IPS DF 19.7 (cell line): ENCODE data around the gene COL11A2.

Source experiments
- DNase-seq: peaks from one replicate; pipeline ENCODE4 v3.0.0-alpha.2; 2013; ENCODE audit warnings: low read depth, low spot score

Gene COL11A2

DNA sequence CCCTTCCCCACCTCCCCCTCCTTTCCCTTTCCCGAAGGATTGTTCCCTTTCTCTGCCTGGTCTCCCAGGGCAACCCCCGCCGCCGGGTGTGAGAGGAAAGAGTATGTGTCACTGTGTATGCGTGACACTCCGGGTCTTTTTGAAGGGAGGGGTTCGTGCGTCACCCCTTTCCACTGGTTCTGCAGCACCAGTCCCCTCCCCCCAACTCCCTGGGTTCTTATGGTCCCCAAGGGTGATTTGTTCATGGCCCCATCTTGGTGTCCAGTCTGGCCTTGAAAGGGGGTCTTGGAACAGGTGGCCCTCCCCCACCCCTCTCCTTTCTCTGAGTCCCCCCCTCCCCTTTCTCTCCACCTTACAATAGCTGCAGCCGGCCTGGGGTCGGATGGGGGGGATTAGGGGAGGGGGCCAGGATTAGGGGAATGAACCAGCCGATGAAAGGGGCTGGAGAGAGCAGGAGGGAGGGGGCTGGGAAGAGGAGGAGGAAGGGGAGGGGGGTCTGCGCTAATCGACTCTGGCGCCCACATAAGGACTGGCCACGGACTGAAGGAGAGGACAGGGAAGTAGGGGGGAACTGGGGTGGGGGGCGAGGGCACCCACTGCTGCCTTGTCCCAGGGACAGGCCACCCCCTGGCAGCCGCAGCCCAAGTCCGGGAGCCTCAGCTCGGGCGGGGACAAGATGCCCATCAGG, 14.7 kb upstream of the COL11A2 start:
- no peak for DNase-seq

GRCh38 chr6:33206027-33206863, 14.0 kb upstream of the COL11A2 start:
- DNase-seq = no peak

DNA sequence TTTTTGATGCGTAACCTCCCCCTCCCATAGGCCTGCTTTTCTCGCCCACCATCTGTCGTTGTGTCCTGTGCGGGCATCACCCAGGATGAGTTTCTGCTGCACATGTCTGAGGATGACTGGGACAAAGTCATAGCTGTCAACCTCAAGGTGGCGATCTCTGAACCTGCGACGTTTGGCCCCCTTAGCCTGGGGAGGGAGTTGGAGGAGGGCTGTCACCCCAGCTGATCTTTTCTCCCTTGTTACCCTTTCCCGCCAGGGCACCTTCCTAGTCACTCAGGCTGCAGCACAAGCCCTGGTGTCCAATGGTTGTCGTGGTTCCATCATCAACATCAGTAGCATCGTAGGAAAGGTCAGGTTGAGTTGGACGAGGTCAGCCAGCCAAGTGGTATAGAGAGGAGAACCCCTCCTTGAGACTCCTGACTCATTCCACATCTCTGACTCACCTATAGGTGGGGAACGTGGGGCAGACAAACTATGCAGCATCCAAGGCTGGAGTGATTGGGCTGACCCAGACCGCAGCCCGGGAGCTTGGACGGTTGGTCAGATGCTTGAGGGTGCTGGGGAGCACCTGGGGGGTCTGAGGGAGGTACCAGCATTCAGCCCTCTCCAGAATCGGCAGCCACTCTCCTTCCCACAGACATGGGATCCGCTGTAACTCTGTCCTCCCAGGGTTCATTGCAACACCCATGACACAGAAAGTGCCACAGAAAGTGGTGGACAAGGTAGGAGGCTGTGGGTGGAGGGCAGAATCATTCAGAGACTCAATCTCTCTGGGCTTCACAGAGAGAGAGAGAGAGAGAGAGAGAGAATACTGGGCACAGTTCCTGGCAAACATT, 13.1 kb upstream of the COL11A2 start:
- DNase-seq = no peak

GRCh38 chr6:33204415-33205190, 12.3 kb upstream of the COL11A2 start, which contains the start of gene HSD17B8:
Gene HSD17B8 (plus strand): TSS chr6:33204655. CDS start chr6:33204669, 14 bp downstream.
- no peak for DNase-seq

DNA sequence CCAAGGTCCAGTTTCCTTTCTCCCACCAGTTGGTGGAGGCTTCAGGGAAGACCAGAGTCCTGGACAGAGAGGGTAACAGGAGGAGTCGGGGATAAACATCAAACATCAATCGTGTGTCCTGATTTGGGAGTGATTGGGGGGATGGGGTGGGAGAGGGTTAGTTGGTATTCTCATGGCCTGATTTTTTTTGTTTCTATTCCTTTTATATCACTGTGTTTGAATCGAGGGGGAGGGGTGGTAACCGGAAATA, 11.8 kb upstream of the COL11A2 start:
- no peak for DNase-seq

DNA sequence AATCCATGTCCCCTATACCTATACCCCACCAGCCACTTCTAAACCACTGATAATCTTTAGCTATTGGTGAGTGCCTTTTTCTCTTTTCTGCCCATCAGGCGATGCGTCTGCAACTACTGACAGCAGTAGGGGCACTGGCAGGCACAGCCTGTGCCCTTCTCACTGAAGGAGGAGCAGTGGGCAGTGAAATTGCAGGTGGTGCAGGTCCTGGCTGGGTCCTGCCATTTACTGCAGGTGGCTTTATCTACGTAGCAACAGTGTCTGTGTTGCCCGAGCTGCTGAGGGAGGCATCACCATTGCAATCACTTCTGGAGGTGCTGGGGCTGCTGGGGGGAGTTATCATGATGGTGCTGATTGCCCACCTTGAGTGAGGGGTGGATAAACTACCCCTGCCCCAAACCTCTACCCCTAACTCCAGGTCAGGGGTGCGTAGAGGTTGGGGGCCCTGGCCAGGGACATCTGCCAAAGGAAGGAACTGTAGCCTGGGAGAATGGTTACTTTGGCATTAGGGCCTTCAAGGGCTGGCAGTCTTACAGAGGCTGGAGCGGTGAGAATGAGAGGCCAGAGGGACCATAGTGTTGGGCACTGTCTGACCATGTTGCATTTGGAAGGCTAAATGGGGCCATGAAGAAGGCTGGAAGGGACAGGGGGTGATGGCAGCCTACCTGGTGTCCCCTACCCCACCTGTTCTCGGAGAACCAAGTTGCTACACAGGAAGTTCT, 11.3 kb upstream of the COL11A2 start:
- DNase-seq = no peak

GRCh38 chr6:33202799-33203198, 10.5 kb upstream of the COL11A2 start:
- no peak for DNase-seq

GRCh38 chr6:33201935-33202334, 9.7 kb upstream of the COL11A2 start:
- DNase-seq = no peak

GRCh38 chr6:33201147-33201545, 8.9 kb upstream of the COL11A2 start:
- no peak for DNase-seq

- DNase-seq = peak; percentile 90
Observed at GRCh38 chr6:33200219-33201146, 8.2 kb upstream of the COL11A2 start, which contains the start of the genes RXRB and SLC39A7. Gene RXRB (minus strand): TSS chr6:33200665. CDS start chr6:33200476, 189 bp downstream. Gene SLC39A7 (plus strand): TSS chr6:33200867. CDS start chr6:33201246, 379 bp downstream.

GRCh38 chr6:33199687-33200218, 7.5 kb upstream of the COL11A2 start:
- no peak for DNase-seq

DNA sequence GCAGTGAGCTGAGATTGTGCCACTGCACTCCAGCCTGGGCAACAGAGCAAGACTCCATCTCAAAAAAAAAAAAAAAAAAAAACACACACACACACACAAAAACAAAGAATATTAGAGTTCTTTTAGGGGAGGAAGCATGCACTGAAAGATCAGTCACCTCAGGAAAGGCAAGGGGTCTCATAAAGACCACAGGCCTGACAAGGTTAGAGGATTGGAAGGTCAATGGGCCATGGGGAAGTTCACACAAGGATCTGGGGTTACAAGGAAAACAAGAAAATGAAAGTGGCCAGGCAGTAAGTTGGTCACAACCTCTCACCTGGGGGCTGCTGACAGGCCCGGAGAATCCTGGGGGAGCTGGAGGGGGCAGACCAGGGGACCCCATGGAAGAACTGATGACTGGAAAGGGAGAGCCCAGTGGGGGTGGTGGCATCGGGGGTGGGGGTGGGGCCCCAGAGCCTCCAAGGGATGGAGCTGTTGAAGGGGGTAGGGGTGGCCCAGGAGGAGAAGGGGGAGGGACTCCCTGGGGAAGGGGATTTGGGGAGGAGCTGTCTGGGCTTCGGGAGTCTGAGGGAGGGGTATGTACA, 6.7 kb upstream of the COL11A2 start:
- no peak for DNase-seq

- DNase-seq = no peak
Observed at GRCh38 chr6:33198159-33198852, 6.0 kb upstream of the COL11A2 start.

- DNase-seq = no peak
Observed at GRCh38 chr6:33197431-33198048, 5.3 kb upstream of the COL11A2 start.

DNA sequence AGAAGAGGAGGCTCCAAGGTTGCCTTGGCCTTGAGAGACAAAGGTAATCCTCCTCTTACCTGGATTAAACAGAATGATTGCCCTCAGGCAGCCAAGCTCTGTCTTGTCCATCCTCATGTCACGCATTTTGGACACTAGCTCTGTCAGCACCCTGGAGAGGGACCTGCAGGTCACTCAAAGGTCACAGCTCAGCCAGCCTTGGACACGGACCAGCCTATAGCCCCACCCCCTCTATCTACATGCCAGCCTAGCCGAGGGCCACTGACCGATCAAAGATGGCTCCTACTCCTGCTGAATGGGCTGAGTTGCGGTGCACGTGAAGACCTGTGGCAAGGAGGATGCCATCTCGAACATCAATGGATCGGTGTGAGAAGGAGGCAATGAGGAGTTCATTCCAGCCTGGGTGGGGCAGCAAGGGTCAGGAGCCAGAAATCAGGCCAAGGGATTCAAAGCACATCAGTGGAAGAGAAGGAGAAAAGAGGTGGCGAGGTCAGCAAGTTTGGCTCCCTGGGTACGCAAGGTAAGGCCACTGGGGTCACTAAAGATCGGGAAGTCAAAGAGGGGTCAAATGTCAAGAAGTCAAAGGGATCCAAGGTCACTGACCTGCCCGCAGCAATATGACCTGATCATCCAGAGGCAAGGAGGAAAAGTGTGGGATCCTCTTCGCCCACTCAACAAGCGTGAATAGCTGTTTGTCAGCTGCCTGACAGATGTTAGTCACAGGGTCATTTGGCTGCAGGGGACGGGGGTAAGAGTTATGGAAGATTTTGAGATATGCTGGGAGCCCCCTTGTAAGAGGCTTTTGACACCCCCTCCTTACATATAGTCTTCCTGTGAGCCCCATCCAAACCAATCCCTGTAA, 3.3 kb upstream of the COL11A2 start:
- no peak for DNase-seq

DNA sequence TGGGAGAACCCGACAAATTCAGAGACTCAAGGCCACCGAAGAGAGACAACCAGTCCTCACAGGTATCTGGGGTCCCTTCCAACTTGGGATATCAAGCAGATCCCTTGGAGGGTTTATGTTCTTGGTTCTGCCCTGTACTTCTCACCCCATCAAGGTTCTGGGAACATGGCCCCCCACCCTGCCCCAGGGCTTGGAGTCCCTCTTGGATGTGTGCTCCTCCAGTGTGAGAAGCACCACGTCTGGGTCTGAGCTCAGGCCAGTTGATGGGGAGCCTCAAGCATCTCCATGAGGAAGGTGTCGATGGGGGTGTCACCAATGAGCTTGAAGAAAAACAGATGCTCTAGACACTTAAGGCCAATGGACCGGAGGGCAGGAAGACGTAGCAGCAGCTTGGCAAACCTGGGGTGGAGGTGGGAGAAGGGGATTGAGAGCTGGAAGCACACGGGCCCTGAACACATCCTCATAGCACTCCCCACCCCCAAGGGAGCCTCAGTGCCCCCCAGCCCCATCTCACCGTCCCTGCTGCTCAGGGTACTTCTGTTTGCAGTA, 2.2 kb upstream of the COL11A2 start:
- no peak for DNase-seq

DNA sequence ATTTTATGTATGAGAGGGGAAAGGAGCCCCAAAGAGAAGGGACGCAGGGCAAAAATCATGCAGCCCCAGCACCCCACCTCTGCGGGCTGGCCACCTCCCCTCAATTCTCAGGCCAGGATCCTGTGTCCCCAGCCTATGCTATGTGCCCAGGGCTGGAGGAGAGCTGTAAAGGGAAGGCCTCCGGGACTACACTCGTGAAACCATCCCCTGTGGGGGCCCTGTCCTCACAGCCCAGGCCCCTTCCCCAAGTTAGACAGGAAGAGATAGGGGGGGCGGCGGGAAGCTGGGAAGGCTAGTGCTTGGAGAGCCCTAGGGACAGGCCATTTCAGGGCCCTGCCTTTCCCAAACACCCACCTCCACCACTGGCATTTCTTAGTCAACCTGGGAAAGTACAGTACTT, 1.4 kb upstream of the COL11A2 start:
- DNase-seq = no peak
